NCI-H82 treated with DMSO at 0.1 percent for 48 hours (cell line): ENCODE measurements around the gene RBM26.

Experiments
- DNase-seq: peaks from one replicate; lab custom pipeline; 2025; ENCODE audit not compliant: unreplicated experiment; lab: John Stamatoyannopoulos, UW

The RBM26 gene, protein sequence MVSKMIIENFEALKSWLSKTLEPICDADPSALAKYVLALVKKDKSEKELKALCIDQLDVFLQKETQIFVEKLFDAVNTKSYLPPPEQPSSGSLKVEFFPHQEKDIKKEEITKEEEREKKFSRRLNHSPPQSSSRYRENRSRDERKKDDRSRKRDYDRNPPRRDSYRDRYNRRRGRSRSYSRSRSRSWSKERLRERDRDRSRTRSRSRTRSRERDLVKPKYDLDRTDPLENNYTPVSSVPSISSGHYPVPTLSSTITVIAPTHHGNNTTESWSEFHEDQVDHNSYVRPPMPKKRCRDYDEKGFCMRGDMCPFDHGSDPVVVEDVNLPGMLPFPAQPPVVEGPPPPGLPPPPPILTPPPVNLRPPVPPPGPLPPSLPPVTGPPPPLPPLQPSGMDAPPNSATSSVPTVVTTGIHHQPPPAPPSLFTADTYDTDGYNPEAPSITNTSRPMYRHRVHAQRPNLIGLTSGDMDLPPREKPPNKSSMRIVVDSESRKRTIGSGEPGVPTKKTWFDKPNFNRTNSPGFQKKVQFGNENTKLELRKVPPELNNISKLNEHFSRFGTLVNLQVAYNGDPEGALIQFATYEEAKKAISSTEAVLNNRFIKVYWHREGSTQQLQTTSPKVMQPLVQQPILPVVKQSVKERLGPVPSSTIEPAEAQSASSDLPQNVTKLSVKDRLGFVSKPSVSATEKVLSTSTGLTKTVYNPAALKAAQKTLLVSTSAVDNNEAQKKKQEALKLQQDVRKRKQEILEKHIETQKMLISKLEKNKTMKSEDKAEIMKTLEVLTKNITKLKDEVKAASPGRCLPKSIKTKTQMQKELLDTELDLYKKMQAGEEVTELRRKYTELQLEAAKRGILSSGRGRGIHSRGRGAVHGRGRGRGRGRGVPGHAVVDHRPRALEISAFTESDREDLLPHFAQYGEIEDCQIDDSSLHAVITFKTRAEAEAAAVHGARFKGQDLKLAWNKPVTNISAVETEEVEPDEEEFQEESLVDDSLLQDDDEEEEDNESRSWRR

DNA sequence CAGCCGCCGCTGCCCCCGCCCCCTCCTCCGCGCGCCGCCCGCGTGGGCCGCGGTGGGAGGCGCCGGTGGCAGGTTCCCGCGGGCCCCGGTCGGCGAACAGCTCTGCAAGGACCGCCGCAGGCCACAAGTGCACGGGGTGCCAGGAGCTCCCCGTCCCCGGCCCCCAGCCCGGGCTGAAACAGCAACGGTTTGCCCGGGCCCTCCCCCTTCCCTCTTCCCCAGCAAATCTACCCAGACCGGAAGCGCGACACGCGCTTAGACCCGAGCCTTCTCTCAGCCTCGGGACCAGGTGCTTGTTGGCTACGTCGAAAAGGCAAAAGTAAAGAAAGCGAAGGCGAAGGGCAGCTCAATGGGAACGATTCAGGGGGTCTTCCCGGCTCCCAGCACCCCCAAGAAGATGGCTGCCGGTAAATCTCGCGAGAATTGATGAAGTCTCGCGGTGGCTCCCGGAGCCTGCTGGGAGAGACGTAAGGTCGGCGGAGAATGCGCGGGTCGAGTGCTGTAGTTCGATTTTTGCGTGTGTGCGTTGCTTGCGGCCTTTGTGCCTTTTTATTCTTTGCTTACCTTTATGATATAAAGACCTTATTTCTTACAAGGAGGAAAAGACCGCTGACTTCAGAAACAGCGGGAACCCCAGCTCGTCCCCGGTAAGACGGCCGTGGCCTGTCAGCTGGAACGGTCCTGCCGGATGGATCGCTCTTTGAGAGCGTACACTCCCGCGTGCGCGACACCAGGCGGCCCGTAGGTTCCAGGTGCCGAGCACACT is at the start of gene RBM26:
RBM26 (minus strand) TSS at position 425 of the 766 bp plus-strand sequence. CDS start 481 bp downstream, outside the sequence.
- peak; percentile 84 for DNase-seq

DNA sequence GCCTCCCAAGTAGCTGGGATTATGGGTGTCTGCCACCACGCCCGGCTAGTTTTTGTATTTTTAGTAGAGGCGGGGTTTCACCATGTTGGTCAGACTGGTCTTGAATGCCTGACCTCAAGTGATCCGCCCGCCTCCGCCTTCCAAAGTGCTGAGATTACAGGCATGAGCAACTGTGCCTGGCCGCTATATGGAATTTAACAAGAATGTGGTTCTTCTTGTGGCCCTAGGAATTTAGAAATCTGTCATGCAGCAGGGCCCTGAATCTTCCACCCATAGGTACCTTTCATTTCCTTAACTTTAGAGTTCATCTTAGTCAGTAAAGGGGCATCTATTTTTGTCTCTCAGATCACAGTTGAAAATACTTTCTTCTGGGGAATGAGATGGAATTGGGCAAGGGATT is 49.3 kb upstream of the RBM26 start:
- no peak for DNase-seq

DNA sequence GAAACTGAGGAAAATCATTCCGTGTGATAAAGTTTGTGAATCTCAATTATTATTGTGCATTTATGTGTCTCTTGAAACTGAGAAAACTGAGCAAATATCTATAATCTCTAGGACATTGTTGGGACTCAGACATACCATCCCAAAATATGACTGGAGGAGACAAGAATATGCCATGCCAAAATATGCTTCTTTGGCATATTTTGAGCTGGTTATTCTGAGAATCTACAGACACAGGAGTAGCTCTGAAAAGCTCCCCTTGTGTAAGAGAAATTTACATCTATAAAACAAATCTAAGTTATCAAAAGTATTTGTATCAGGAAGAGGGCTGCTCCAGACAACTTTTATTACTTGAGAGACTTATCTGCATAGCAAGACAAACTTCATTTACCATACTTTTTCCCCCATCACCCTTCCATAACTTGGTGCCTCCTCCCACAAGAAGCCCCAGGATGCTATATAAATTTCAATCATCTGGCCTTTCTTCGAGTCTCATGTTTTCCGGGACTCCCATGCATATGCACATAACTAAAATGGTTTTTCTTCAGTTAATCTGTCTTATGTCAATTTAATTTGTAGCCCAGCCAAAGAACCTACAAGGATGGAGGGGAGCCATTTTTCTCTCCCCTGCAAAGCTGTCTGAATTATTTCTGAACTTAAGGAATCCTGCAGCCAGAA is 46.3 kb upstream of the RBM26 start:
- DNase-seq: no peak

DNA sequence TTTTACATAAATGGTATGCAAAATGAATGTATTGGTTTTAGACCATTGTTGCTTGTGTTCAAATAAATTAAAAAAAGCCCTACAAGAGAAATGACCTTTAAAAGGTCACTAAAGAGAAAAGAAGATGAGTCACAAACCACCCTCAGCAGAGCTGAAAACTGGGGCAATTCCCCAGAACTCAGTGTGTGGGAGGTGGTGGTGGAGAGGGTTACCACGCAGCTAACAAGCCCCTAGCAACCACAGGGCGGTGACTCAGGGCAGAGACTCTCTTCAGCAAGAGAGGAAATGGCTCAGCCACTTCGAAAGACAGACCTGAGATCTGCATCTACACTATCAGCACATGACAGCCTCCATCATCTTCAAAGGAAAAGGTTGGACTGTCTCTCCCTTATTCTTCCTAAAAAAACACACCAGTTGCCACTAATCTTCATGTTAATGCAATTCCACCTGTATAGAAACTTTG is 45.5 kb upstream of the RBM26 start:
- no peak for DNase-seq

DNA sequence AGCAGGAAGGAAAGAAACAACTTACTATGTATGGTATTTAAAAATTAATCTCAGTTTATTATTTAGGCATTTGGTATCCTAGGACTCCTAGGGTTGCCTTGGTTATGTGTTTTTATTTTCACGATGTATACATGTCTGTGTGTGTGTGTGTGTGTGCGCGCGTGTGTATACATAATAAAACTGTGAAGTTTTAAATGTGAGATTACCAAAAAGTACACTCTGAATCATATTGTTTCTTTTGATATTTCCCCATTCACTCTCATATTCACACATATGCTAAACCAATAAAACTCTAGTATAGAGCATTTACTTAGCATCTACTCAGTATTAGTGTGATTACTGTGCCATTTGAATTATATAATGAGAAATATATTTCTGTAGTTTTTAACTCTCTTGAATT is 44.1 kb upstream of the RBM26 start:
- no peak for DNase-seq

DNA sequence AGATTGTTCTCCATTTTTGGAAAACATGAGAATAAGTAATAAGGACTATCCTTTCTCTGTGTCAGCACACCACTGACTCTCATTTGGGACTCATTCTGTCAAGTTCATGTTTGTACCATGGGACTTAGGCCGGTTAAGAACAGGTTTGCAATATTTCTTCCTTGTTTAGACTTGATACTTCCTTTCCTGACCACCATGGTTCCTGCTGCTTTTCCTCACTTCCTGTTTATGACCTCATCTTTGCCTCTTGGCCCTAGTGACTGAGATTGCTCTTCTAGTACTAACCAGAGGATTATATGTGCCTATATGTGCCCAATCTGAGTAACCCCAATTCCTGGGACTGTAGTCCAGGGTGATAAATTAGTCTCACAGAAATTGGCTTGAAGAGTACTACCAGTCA is 42.4 kb upstream of the RBM26 start:
- no peak for DNase-seq

DNA sequence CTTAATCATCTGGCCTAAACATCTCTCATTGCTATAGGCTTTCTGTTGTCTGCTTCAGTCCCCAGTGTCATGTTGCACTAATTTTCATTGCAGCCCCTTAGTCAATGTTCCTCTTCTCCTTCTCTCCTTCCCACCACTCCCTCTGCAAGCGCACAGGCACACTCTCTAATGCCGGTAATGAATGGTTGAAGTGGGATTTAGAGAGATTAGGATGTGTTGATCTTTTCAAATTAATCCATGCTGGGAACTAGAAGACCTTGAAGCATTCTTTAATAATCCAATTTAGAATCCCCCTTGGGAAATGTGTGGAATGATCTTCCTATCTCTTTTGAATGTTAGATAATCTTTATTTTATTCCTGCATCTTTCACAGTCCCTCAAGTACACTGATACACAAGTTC is 41.7 kb upstream of the RBM26 start:
- DNase-seq: peak; percentile 99

DNA sequence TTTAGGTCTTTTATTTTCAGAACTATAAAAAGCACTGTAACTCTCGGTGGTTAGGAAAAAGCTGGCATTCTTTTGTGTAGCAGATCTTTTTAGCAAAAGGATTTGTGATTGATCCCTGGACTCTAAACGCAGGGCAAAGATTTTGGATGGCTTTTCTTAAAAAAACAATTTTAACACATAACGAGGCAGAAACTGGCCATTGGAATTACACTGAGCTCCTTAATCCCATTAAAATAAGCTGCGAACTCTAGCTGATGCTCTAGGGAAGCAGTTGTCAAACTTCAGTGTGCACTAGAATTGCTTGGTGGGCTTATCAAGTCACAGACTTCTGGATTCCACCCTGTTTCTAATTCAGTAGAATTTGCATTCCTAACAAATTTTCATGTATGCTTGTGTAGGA is 41.1 kb upstream of the RBM26 start:
- peak; percentile 32 for DNase-seq

DNA sequence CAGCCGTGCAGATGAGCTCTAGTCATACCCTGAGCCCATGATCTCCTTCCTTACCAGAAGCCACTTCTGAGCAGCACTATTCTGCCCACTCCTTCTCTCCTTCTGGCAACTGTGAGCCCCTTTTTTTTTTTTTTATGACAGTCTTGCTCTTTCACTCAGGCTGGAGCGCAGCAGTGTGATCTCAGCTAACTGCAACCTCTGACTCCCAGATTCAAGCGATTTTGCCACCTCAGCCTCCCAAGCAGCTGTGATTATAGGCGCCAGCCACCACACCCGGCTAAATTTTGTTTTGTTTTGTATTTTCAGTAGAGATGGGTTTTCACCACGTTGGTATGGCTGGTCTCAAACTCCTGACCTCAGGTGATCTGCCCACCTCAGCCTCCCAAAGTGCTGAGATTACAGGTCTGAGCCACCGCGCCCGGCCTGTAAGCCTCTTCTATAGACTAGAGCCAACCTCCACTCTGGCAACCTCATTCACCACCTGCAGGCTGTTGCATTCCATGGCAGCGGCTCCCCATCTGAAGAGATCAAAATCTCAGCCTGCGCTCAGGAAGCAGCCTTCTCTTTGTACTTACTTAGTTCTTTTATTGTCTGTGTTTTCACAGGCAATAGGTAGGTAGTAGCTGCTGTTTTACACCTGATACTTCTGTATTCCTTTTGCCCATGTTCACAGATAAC is 40.1 kb upstream of the RBM26 start:
- DNase-seq: peak; percentile 25

DNA sequence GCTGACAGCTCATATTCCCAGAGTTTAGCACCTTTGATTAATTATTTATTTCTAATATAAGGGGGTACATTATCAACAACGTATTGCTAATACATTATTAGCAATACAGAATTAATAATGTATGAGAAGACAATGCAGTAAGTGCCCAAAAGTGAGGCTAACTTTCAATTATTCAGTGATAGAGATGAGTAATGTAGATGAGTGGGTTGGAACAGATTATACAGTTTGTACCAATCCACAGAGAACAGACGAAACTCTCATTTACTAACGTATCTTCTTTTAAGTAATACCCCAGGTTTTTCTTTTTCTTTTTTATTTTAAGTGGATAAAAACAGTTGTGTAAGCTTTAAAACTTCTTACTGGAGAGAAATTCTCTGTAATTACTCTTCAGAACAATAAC is 36.7 kb upstream of the RBM26 start:
- DNase-seq: no peak

DNA sequence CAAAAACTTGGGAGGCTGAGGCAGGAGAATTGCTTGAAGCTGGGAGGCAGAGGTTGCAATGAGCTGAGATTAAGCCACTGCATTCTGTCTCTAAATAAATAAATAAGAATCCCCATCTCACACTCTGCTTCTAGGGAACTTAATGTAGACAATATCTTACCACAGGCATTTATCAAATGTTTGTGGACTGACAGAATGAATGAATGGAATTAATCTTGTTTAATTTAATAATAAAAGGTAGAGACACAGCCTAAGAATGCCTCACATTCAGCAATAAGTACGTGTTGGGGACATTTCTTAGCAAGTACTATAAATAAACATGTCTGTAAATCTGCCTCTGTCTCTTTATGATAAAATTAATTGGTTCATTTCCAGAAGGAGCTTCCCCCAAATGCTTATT is 36.2 kb upstream of the RBM26 start:
- DNase-seq: no peak

DNA sequence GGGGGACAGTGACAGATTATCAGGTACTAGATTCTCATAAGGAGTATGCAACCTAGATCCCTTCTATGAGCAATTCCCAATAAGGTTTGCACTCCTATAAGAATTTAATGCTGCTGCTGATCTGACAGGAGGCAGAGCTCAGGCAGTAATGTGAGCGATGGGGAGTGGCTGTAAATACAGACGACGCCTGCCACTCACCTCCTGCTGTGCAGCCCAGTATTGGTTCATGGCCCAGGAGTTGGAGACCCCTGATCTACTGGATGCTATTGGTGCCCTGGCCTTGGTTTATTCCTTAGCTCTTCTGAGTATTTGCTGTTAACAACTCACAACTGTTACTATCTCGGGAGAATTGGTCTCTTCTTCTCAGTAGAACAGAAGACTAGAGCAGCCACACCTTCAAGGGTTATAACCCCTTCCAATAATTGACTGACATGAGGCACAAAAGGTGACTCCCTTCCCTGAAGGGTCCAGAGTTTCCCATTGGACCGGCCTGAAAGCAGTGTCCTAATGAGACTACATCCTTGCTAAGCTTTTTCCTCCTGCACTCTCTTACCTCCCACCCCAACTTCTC is 35.0 kb upstream of the RBM26 start:
- DNase-seq: no peak

DNA sequence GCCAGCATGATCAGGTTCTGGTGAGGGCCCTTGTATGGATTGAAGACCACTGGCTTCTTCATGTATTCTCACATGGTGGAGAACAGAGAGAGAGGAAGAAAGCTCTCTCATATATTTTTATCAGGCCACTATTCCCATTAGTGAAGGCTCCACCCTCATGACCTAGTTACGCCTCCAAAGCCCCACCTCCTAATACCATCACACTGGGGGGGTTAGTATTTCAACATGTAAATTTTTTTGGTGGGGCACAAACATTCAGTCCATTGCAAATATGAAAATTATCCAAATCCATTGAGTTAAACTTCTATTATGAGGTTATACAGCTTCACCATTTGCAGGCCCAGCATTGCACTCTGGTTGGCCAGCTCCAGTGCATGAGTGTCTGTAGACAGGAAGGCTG is 33.2 kb upstream of the RBM26 start:
- DNase-seq: no peak

DNA sequence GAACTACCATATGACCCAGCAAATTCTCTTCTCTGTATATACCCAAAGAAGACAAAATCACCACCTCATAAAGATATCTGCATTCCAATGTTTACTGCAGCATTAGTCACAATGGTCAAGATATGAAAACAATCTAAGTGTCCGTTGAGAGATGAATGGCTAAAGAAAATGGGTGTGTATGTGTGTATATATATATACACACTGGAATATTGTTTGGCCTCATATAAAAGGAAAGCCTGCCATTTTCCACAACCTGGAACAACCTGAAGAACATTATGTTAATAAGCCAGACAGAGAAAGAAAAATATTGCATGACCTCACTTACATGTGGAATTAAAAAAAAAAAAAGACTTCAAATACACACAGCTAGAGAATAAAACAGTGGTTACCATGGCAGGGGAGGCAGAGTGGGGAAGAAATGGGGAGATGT is 29.5 kb upstream of the RBM26 start:
- no peak for DNase-seq

DNA sequence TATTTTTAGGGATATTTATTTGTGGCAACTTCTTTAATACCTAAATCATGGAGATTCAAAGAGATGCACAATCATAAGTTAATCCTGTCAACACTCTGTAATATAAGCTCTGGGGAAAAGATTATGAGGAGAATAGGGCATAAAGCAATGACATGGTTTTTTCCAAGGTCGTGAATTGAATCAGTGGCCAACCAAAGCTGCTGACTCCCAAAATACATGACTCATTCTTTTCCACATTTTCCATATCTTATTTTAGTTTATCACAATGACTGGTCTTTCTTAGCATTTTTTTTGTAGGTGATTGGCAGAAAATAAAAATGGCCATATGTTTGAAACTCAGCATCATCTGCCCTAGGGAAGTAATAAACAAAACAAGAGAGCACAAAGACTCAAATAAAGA is 28.5 kb upstream of the RBM26 start:
- no peak for DNase-seq

DNA sequence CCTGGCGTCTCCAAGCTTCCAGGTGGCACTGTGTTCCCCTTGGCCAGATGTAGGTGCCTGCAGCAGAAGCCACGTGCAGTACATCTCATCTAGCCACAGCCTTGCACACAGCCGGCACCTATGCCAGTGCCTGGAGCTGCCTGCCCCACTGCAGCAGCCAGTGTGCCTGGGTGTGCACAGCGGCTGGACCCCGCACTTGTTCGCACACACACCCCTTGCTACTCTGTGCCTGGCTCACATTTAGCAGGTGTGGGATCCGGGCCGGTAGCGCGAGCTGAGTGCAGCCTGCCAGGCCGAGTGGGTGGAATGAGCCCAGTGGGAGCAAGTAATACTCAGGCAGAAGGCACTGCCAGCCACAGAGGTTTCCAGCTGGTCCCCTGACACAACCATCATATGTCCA is 26.9 kb upstream of the RBM26 start:
- DNase-seq: no peak

DNA sequence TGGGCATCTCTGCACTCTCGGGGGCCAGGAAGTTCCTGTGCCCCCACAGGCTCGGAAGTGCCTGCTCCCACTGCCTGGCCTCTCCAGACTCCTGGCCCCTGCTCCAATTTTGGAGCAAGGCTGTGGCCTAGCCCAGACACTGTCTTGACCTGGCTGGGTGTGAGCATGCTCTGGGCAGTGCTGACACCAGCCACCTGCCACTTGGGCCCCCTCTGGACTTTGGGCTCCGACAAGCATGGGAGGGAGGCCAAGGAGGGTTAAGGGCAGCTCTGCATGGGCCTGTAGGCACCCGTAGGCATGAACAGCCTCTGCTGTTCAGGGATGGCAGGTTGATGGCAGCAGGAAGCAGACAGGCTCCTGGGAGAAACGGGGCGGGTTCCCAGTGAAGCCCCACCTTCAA is 26.0 kb upstream of the RBM26 start:
- DNase-seq: no peak

DNA sequence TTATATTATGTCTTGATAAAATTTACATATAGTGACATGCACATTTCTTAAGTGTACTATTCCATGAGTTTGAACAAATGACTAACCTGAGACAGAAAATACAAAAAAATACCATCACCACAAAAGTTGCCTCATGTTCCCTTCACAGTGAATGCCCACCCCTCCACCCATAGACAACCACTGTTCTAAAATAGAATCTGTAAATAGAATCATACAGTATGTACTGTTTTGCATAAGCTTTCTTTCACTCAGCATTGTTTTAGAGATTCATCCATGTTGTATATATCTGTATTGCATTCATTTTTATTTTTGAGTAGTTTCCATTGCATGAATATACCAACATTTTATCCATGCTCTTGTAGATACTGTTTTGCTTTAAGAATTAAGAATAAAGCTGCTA is 23.3 kb upstream of the RBM26 start:
- DNase-seq: no peak

DNA sequence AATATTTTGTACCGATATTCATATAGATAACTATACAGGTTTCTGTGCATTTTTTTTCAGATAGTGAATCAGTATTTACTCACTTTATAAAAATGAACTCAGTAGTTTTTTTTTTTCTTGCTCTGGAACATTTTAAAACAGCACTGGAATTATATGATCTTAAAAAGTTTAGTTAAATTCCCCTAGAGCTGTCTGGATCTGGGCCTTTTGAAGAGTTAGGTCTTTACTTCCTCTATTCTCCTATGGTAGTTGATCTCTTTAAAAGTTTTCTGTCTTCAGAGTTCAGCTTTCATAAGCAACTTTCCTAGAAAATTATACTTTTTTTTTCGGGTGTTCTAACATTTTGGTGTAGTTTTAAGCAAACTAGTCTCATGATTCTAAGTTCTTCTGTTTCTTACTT is 21.8 kb upstream of the RBM26 start:
- no peak for DNase-seq

DNA sequence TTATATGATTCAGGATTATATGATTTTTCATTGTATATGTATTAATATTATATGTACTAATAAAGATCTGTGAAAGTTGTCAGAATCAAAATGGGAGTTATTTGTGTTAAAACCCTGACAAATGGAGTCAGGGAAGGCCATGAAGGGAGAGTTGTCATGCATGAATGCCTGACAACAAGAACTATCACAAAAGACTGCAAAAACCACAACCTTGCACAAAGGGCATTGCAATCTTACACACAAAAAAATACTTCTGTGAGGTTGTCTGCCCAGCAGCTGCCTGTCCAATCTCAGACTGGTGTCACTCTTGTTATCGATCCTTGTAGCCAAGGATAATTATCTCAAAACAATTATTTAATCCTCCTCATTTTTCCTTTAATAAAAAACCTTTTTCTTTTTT is 21.2 kb upstream of the RBM26 start:
- no peak for DNase-seq
